C4-2B (cell line): ENCODE measurements around the gene ATG9B.

ENCODE experiments used
- ZFX ChIP-seq: fragments of 450-650 bp; IDR thresholded peaks from 2 replicates; pipeline ENCODE4 v1.6.1; 2017
- TF ChIP-seq, protein P1 (sequence below): fragments of 450-650 bp; conservative IDR thresholded peaks from 2 replicates; pipeline ENCODE4 v1.5.1; 2017; ENCODE audit warnings: mild to moderate bottlenecking

GRCh38 chr7:151012031-151012692 lies 12.1 kb downstream of the ATG9B start:
- TF ChIP-seq, protein P1, sequence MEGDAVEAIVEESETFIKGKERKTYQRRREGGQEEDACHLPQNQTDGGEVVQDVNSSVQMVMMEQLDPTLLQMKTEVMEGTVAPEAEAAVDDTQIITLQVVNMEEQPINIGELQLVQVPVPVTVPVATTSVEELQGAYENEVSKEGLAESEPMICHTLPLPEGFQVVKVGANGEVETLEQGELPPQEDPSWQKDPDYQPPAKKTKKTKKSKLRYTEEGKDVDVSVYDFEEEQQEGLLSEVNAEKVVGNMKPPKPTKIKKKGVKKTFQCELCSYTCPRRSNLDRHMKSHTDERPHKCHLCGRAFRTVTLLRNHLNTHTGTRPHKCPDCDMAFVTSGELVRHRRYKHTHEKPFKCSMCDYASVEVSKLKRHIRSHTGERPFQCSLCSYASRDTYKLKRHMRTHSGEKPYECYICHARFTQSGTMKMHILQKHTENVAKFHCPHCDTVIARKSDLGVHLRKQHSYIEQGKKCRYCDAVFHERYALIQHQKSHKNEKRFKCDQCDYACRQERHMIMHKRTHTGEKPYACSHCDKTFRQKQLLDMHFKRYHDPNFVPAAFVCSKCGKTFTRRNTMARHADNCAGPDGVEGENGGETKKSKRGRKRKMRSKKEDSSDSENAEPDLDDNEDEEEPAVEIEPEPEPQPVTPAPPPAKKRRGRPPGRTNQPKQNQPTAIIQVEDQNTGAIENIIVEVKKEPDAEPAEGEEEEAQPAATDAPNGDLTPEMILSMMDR, result no peak
- no peak for TF ChIP-seq ZFX
